ENCODE measurements around the gene CDH4.
"Not testable (repeated sequence)": the region's sequence is repeated elsewhere in the genome, so short reads cannot be mapped to it uniquely, and the experiment has no call there.

The CDH4 gene

DNA sequence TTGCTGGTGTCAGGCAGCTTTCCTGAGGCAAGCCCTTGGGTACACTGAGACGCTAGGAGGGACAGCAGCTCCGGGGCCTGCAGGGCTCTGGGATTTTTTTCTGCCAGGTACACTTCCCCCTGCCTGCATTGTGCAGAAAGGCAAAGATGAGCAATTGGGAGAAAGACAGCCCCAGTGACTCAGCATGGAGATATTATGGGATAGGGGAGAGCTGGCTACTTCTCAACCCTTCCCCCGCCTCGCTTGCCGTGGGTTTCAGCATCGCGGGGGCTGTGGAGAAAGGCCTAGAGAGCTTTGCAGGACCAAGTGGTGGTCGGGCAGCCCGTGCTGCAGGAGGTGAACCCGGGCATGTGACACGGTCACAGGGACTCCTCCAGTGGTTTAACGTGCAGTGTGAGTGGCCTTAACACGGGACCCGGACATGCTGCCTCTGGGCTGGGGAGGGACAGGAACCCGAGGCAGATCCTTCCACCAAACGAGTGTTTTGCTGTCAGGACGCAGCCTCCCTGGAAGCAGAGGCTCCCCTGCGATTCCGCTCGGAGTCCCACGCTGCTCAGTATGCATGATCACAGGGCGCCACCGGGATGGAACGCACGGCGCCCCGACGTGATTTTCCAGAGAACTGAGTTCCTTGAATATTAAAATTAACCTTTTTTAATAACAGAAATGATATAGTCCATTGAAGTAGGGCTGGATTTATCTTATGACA is 139.9 kb downstream of the CDH4 start:
- no peak for DNase-seq

- no peak for DNase-seq
These were observed 142.2 kb downstream of the CDH4 start for GRCh38 chr20:61394088-61394799.

- no peak for DNase-seq
These were observed 144.3 kb downstream of the CDH4 start for GRCh38 chr20:61396262-61396848.

GRCh38 chr20:61397146-61397545 is 145.1 kb downstream of the CDH4 start:
- no peak for DNase-seq

DNA sequence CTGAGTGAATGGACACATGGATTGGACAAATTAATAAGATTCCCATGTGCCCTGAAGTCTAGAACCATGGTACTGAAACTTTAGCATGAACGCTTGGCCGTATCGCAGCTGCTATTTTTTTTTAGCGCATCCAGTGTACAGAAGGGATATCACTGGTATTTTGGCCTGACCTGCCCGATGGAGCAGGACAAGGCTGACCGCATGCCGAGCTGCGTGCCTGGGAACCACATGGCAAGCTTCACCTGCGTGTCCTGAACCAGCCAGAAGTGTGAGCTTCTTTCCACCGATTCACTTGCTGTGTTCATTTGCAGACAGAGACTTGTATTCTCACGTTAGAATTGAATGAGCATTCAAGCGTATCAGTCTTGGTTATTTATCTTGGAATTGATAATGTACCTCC is 145.7 kb downstream of the CDH4 start:
- DNase-seq: no peak

DNA sequence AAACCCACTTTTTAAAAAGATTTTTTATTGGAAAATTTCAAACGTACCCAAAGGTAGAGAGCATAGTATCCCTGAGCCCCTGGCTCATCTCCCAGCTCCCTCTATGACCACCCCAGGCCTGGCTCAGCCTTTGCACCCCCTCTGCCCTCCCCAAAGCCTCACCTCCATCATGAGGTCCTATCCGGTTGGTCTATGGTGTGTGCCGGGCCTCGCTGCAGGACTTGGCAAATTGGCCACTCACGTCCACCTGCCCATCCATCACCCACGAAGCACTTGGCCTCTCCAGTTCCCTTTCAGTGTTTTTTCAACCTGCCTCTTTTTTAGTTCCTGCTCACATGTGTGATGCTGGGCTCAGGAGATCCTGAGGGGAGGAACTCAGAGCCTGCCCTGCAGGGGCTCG is 147.4 kb downstream of the CDH4 start:
- DNase-seq: no peak

- DNase-seq: no peak
These were observed 148.4 kb downstream of the CDH4 start for GRCh38 chr20:61400499-61400898.

- DNase-seq: no peak
These were observed 152.2 kb downstream of the CDH4 start for GRCh38 chr20:61404303-61404702.

- DNase-seq: no peak
These were observed 152.9 kb downstream of the CDH4 start for GRCh38 chr20:61405007-61405406.

- DNase-seq: not testable (repeated sequence)
These were observed 154.7 kb downstream of the CDH4 start for GRCh38 chr20:61406773-61407172.

- no peak for DNase-seq
These were observed 155.5 kb downstream of the CDH4 start for GRCh38 chr20:61407561-61407960.

- DNase-seq: no peak
These were observed 157.1 kb downstream of the CDH4 start for GRCh38 chr20:61408951-61409740.

DNA sequence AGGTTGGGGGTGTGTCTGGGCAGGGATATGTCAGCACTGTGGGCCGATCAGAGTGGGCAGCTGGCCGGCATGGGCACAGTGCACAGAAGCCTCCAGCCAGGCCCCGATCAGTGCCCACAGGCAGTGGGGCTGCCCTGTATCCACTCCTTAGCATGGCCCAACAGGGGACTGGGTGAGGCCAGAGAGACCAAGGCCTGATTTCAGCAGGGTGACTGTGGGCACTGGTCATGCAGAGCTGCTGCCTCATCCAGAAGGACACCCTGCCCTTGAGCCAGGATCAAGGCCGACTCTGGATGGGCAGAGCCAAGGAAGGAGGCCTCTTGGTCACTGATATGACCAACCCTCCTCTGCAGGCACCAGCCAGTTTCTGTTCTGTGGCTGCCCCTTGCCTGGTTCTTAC is 159.7 kb downstream of the CDH4 start:
- no peak for DNase-seq

DNA sequence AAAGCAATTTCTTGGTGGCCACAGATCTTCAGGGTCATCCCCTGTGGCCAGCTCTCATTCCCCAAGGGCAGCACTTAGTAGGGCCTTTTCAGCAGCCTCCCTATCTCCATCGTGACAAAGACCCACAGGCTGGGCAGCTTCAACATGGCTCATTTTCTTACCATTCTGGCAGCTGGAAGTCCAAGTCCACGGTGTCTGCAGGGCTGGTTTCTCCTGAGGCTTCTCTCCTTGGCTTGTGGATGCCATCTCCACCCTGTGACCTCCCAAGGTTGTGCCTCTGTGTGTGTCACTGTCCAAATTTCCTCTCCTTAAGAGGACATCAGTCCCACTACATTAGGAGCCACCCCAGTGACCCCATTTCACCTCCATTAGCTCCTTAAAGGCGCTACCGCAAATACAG is 161.7 kb downstream of the CDH4 start:
- no peak for DNase-seq

GRCh38 chr20:61414455-61414991 is 162.5 kb downstream of the CDH4 start:
- DNase-seq: no peak

GRCh38 chr20:61416546-61416945 is 164.5 kb downstream of the CDH4 start:
- DNase-seq: no peak

GRCh38 chr20:61417221-61417941 is 165.3 kb downstream of the CDH4 start:
- no peak for DNase-seq

DNA sequence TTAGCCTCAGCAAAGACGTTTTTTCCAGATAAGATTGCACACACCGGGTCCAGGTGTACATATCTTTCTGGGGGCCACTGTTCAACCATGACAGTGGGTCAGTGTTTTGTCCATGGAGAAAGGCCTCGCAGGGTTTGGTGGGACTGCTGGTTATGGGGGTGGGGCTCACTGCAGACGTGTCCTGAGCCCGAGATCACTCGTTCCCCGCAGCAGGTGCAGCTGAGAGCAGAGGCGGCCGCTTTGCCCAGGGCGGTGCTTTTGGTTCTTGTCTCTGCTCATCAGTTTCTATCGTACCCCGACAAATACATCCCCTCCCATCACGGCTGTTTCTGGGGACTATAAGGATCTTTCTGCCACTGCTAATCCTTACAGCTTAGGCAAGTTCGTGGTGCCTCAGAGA is 166.9 kb downstream of the CDH4 start:
- DNase-seq: no peak

- no peak for DNase-seq
These were observed 167.4 kb downstream of the CDH4 start for GRCh38 chr20:61419501-61419900.

GRCh38 chr20:61420056-61420455 is 168.0 kb downstream of the CDH4 start:
- no peak for DNase-seq

DNA sequence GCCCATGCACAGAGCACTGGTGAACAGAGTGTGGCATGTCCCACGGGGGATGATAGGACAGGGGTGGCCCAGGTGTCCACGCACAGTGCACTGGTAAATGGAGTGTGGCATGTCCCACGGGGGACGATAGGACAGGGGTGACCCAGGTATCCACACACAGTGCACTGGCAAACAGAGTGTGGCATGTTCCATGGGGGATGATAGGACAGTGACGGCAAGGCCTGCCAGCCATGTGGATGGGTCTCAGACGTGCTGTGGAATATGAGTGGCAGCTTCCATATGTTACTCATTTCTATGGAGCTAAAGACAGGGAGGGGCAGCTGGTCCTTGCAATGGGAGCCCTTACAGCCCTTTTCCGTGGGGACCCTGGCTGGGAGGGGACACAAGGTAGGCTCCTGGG is 168.7 kb downstream of the CDH4 start:
- no peak for DNase-seq

- no peak for DNase-seq
These were observed 170.8 kb downstream of the CDH4 start for GRCh38 chr20:61422636-61423425.

Measured in NCI-H2029 (cell line).